Measurements from ENCODE around the gene MTM1.

DNA sequence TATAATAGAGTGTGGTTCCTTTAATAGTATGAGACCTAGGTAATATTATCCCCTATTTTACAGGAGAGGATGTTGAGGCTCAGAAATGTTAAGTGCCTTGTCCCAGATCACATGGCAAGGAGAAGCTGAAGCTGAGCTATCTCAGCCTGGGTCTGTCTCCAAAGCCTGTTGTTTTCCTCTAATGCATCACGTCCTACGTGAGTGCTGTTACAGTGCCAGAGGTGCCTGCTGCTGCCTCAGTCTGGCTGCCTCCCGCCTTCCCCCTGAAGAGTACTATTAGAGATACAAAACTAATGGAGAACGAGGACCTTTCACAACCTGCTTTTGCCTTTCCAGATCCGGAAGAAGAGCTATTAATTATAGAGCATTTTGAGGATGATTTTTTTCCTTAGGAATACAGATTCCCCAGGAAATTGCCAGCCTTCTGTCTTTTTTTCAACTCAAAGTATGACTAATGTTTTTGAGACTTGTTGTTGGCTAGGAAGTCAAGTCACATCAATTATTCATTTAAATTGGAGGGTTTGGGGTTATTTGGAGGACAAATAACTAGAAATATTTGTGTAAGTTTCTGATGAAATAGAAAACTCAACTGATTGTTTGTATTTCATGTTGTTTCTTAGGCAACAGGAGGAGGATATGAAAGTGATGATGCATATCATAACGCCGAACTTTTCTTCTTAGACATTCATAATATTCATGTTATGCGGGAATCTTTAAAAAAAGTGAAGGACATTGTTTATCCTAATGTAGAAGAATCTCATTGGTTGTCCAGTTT lies 80.9 kb downstream of the MTM1 start:
- TF ChIP-seq, protein P1, sequence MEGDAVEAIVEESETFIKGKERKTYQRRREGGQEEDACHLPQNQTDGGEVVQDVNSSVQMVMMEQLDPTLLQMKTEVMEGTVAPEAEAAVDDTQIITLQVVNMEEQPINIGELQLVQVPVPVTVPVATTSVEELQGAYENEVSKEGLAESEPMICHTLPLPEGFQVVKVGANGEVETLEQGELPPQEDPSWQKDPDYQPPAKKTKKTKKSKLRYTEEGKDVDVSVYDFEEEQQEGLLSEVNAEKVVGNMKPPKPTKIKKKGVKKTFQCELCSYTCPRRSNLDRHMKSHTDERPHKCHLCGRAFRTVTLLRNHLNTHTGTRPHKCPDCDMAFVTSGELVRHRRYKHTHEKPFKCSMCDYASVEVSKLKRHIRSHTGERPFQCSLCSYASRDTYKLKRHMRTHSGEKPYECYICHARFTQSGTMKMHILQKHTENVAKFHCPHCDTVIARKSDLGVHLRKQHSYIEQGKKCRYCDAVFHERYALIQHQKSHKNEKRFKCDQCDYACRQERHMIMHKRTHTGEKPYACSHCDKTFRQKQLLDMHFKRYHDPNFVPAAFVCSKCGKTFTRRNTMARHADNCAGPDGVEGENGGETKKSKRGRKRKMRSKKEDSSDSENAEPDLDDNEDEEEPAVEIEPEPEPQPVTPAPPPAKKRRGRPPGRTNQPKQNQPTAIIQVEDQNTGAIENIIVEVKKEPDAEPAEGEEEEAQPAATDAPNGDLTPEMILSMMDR (IDR thresholded peaks at IDR 0.05): no peak
- TF ChIP-seq POLR2A (IDR thresholded peaks at IDR 0.05) (no peak), POLR2AphosphoS5 (IDR thresholded peaks at IDR 0.05) (no peak), EP300 (IDR thresholded peaks at IDR 0.05) (no peak)
